Loucy (cell line): ENCODE results near the gene PSMA6.

Experiments used
- CTCF ChIP-seq: fragments of 200-600 bp; sonication (generic); conservative IDR thresholded peaks from 2 replicates; pipeline ENCODE4 v1.5.1; 2014; ENCODE audit warnings: mild to moderate bottlenecking, antibody characterized with exemption, low read length
- EZH2phosphoT487 ChIP-seq: fragments of 200-600 bp; IDR thresholded peaks from 2 replicates; pipeline ENCODE4 v1.6.1; 2018; ENCODE audit warnings: antibody characterized with exemption, mild to moderate bottlenecking, moderate library complexity, borderline replicate concordance

GRCh38 chr14:35289623-35290022, 2.6 kb upstream of the PSMA6 start:
- TF ChIP-seq CTCF (no peak), EZH2phosphoT487 (no peak)
